GM12878 (cell line): Measurements from ENCODE around the gene GSAP.

Experiments used
- ESRRA ChIP-seq: IDR thresholded peaks from 2 replicates; pipeline ENCODE4 v1.6.1; 2012; ENCODE audit warnings: mild to moderate bottlenecking, low read length, improper control_type of control experiment
- RFX5 ChIP-seq: IDR thresholded peaks from 2 replicates; pipeline ENCODE4 v1.6.1; 2011; ENCODE audit warnings: low read depth, low read length, improper control_type of control experiment
- TARDBP ChIP-seq: IDR thresholded peaks from 2 replicates; pipeline ENCODE4 v1.6.1; 2016; ENCODE audit warnings: borderline replicate concordance
- TF ChIP-seq, protein P1 (sequence below): IDR thresholded peaks from 2 replicates; pipeline ENCODE4 v1.6.1; 2011; ENCODE audit warnings: mild to moderate bottlenecking, low read depth, low read length, moderate library complexity; ENCODE audit not compliant: insufficient replicate concordance

DNA sequence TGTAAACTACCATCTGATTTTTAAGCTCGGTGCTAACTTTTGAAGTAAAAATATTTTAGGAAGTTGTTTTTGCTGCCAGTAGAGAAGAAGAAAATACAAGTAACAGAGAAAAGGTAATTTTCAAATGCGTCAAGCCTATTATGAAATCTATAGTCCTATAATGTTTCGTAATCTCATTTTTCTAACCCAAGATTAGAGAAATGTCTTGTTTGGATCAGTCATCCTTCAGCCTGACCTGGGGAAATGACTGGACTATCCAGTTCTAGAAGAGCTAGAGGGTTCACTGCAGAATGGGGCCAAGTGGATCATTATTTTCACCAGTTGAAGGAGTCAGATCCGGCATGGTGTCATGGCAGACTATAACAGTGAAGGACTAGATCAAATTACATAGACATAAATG is 153.8 kb downstream of the GSAP start:
- TF ChIP-seq ESRRA (no peak), TARDBP (no peak), RFX5 (no peak)
- TF ChIP-seq, protein P1, sequence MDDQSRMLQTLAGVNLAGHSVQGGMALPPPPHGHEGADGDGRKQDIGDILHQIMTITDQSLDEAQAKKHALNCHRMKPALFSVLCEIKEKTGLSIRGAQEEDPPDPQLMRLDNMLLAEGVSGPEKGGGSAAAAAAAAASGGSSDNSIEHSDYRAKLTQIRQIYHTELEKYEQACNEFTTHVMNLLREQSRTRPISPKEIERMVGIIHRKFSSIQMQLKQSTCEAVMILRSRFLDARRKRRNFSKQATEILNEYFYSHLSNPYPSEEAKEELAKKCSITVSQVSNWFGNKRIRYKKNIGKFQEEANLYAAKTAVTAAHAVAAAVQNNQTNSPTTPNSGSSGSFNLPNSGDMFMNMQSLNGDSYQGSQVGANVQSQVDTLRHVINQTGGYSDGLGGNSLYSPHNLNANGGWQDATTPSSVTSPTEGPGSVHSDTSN: no peak
